ENCODE data around the gene NR0B2.

DNA sequence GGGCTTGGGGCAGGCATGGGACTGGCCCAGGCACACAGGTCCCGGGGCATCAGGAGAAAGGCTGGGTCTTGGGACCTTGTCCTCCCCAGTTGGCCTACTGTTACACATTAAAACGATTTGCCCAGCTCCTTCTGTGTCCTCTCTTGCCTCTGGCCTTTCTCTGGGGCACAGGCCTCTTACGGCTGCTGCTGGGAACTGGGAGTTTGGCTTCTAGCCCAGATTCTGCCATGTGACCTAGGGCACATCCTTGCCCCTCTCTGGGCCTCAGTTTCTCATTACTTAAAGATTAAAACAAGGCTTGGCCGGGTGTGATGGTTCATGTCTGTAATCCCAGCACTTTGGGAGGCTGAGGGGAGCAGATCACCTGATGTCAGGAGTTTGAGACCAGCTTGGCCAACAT lies 32.5 kb upstream of the NR0B2 start:
- TF ChIP-seq, protein P1, sequence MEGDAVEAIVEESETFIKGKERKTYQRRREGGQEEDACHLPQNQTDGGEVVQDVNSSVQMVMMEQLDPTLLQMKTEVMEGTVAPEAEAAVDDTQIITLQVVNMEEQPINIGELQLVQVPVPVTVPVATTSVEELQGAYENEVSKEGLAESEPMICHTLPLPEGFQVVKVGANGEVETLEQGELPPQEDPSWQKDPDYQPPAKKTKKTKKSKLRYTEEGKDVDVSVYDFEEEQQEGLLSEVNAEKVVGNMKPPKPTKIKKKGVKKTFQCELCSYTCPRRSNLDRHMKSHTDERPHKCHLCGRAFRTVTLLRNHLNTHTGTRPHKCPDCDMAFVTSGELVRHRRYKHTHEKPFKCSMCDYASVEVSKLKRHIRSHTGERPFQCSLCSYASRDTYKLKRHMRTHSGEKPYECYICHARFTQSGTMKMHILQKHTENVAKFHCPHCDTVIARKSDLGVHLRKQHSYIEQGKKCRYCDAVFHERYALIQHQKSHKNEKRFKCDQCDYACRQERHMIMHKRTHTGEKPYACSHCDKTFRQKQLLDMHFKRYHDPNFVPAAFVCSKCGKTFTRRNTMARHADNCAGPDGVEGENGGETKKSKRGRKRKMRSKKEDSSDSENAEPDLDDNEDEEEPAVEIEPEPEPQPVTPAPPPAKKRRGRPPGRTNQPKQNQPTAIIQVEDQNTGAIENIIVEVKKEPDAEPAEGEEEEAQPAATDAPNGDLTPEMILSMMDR (IDR thresholded peaks at IDR 0.05; ENCODE audit: poor library complexity, severe bottlenecking): no peak
- TF ChIP-seq SMC3 (conservative IDR thresholded peaks at IDR 0.05; ENCODE audit: poor library complexity): no peak
